Spleen (tissue), 11 donors: Measurements from ENCODE around the gene GAB4. TPM values are rescaled to one million over a fixed set of nuclear protein-coding genes. Genes with fewer than 3 reads are reported as not detected.

Experiments used
- DNase-seq: peaks from one replicate; pipeline ENCODE4 v3.0.0-alpha.2; 2020
- H3K27ac ChIP-seq, 8 donors: fragments of 200-600 bp; sonication (generic) in 7 of 8; 1 replicate in 4 of 8; 2 replicates in 4 of 8; pipeline versions ENCODE4 v1.5.0 to v1.8.0; 2016 to 2021; ENCODE audit warnings: inconsistent platforms in 4 of 8, mild to moderate bottlenecking in 4 of 8, moderate library complexity in 1 of 8
- H3K27me3 ChIP-seq, 7 donors: fragments of 200-600 bp; sonication (generic) in 6 of 7; replicated peaks in 1 of 7; 1 replicate in 4 of 7; 2 replicates in 3 of 7; pipeline versions ENCODE4 v1.5.0 to v1.8.0; 2016 to 2021; ENCODE audit warnings: inconsistent platforms in 3 of 7, mild to moderate bottlenecking in 1 of 7
- H3K36me3 ChIP-seq, 6 donors: fragments of 200-600 bp; sonication (generic) in 5 of 6; 1 replicate in 4 of 6; 2 replicates in 2 of 6; pipeline versions ENCODE4 v1.5.0 to v1.8.0; 2016 to 2021; ENCODE audit warnings: inconsistent platforms in 2 of 6
- H3K4me1 ChIP-seq, 6 donors: fragments of 200-600 bp; sonication (generic) in 5 of 6; 1 replicate in 3 of 6; 2 replicates in 3 of 6; pipeline versions ENCODE4 v1.5.0 to v1.8.0; 2016 to 2021; ENCODE audit warnings: inconsistent platforms in 3 of 6
- H3K4me3 ChIP-seq, 8 donors: fragments of 200-600 bp; sonication (generic) in 7 of 8; 1 replicate in 4 of 8; 2 replicates in 4 of 8; pipeline versions ENCODE4 v1.5.0 to v1.8.0; 2016 to 2021; ENCODE audit warnings: inconsistent platforms in 4 of 8, mild to moderate bottlenecking in 4 of 8, moderate library complexity in 2 of 8
- H3K9me3 ChIP-seq, 8 donors: fragments of 200-600 bp; sonication (generic) in 7 of 8; 1 replicate in 4 of 8; 2 replicates in 4 of 8; pipeline versions ENCODE4 v1.5.0 to v1.8.0; 2016 to 2021; ENCODE audit warnings: inconsistent platforms in 4 of 8
- POLR2A ChIP-seq, 3 donors: fragments of 450-650 bp; IDR thresholded peaks; one replicate each; pipeline ENCODE4 v1.5.1; 2017; ENCODE audit warnings: antibody characterized with exemption in 3 of 3, mild to moderate bottlenecking in 1 of 3
- POLR2AphosphoS5 ChIP-seq, 3 donors: sonication (generic); formaldehyde crosslinking; IDR thresholded peaks; one replicate each; pipeline ENCODE4 v1.5.1; 2017; ENCODE audit warnings: antibody characterized with exemption in 3 of 3
- WGBS, 5 donors: extraction: QIAGEN DNeasy Blood & Tissue Kit in 3 of 5; methylation state at CpG; one replicate each; pipeline versions ENCODE4 v1.1.5 to v1.1.7; 2013 to 2018; 5-methylcytosine and 5-hydroxymethylcytosine counted together
- intact Hi-C: fragments of 100-400 bp; cut with DNase I; formaldehyde crosslinking; loops from one replicate; pipeline ENCODE4 v1.15.0; 2023; ENCODE audit warnings: low total_unique reads
- polyA plus RNA-seq, 3 donors: library from polyadenylated mRNA; stranded (reverse); fragments of 200-250 nt; gene quantifications; one replicate each; pipeline ENCODE4 v1.2.1, GENCODE V29; 2013
- total RNA-seq, 7 donors: library from RNA; depleted of rRNA in 3 of 7; stranded (reverse); fragments of >200 nt in 3 of 7; fragmentation: NEBNext Ultra II Directional in 4 of 7; extraction: Animal tissue kit (Norgen Biotek cat#: 25700) in 4 of 7; gene quantifications; one replicate each; pipeline versions ENCODE4 v1.1.0 to v1.2.1, GENCODE V29; 2016 to 2021
- TF ChIP-seq, protein P1 (sequence below), 11 experiments: fragments of 200-600 bp in 7 of 11; fragments of 450-650 bp in 4 of 11; sonication (generic) in 4 of 11; IDR thresholded peaks in 8 of 11; conservative IDR thresholded peaks in 3 of 11; 1 replicate in 7 of 11; 2 replicates in 4 of 11; pipeline versions ENCODE4 v1.4.0 to v1.8.0; 2016 to 2021; ENCODE audit warnings: antibody characterized with exemption in 11 of 11, inconsistent platforms in 4 of 11, mild to moderate bottlenecking in 1 of 11
- donor health status: healthy with polysubstance abuse.
- donor health status: DM: no; HTN: no; CAD: no; lungs with moderate emphysema.
- donor health status: DM: no; HTN: no; CAD: no.
- donor health status: Bipolar disorder and iron deficiency.
- donor health status: healthy.
- donor health status: DM: no; HTN: no; CAD: no.
- donor health status: DM: yes; HTN: yes; CAD: no.

The GAB4 gene
- total and polyA plus RNA-seq, 10 donors, result 0.03 to 0.46 (median 0.25) TPM; not detected in 7

DNA sequence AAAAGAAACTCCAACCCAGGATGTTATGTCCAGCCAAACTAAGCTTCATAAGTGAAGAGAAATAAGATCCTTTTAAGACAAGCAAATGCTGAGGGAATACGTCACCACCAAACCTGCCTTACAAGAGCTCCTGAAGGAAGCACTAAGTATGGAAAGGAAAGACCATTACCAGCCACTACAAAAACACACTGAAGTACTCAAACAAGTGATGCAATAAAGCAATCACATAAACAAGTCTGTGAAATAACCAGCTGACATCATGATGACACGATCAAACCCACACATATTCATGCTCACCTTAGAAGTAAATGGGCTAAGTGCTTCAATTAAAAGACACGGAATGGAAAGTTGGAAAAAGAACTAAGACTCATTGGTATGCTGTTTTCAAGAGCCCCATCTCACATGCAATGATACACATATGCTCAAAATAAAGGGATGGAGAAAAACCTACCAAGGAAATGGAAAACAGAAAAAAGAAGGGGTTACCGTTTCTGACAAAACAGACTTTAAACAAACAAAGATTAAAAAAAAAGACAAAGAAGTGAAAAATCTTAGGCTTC, 82.5 kb downstream of the GAB4 start:
- Histone ChIP-seq H3K4me1 (no peaks in the 10 kb centered on the region), H3K4me3 (no peak overlapping the region), H3K27me3 (peaks cover 0 to 19% (median 2%) of the 10 kb centered on the region in 7 donors), H3K36me3 (no peaks in the 10 kb centered on the region), H3K9me3 (no peaks in the 10 kb centered on the region), H3K27ac (no peak overlapping the region)
- TF ChIP-seq, protein P1, sequence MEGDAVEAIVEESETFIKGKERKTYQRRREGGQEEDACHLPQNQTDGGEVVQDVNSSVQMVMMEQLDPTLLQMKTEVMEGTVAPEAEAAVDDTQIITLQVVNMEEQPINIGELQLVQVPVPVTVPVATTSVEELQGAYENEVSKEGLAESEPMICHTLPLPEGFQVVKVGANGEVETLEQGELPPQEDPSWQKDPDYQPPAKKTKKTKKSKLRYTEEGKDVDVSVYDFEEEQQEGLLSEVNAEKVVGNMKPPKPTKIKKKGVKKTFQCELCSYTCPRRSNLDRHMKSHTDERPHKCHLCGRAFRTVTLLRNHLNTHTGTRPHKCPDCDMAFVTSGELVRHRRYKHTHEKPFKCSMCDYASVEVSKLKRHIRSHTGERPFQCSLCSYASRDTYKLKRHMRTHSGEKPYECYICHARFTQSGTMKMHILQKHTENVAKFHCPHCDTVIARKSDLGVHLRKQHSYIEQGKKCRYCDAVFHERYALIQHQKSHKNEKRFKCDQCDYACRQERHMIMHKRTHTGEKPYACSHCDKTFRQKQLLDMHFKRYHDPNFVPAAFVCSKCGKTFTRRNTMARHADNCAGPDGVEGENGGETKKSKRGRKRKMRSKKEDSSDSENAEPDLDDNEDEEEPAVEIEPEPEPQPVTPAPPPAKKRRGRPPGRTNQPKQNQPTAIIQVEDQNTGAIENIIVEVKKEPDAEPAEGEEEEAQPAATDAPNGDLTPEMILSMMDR (IDR thresholded peaks at IDR 0.05 in 8 of 11, conservative IDR thresholded peaks at IDR 0.05 in 3 of 11), result no peak
- TF ChIP-seq POLR2A (IDR thresholded peaks at IDR 0.05), result no peak
- TF ChIP-seq POLR2AphosphoS5 (IDR thresholded peaks at IDR 0.05), result no peak
- no peak for DNase-seq
- 83 to 91% (median 84%) methylated on average over 4 of the region's 4 CpGs for WGBS, 5 donors
- intact Hi-C loops, result no loop called here

DNA sequence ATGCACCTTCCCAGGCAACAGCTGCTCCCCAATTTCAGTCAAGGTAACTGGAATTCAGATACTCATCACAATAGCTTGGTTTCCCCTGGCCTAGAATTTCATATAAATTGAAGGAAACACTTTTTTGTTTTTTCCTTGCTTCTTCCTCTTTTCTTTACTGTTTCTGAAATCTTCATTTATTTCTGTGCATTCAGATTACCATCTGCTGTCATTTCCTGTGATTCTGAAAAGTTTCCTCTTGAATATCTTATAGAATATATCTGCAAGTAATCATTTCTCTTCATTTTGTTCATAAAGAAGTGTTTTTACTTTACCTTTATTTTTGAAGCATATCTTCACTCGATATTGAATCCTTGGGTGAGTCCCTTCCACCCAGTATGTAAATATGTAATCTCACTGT, 85.3 kb downstream of the GAB4 start:
- H3K27ac ChIP-seq, result no peak overlapping the region
- no peaks in the 10 kb centered on the region for H3K4me1 ChIP-seq
- H3K9me3 ChIP-seq, result no peaks in the 10 kb centered on the region
- H3K4me3 ChIP-seq, result no peak overlapping the region
- TF ChIP-seq POLR2A (IDR thresholded peaks at IDR 0.05) (no peak), POLR2AphosphoS5 (IDR thresholded peaks at IDR 0.05) (no peak)
- TF ChIP-seq, protein P1 (IDR thresholded peaks at IDR 0.05 in 8 of 11, conservative IDR thresholded peaks at IDR 0.05 in 3 of 11), result no peak
- peaks cover 0 to 26% (median 0%) of the 10 kb centered on the region in 7 donors for H3K27me3 ChIP-seq
- no peak for DNase-seq
- H3K36me3 ChIP-seq, result no peaks in the 10 kb centered on the region
- WGBS, 5 donors, result 2 to 53% (median 42%) methylated on average over 1 of the region's 1 CpG
- intact Hi-C loops, result no loop called here

DNA sequence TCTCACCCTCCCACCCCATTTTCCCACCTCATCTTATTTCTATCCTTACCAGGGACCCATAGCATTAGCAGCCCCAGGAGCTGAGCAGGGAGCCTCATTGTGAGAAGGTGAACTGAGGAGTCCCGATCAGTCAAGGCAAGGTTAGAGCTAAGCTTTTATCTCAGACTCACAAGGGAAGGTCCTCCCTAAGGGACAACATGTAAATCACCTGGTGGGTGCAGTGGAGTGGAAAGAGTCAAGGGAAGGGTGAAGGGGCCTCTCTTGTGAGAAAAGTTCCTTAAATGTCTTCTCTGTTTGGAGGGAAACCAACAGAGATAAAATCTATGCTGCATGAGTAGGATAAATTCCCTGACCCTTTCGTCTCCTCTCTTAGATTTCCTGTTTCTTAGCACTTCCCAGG, 85.9 kb downstream of the GAB4 start:
- peaks cover 0 to 6% (median 0%) of the 10 kb centered on the region in 6 donors for H3K4me1 ChIP-seq
- H3K9me3 ChIP-seq, result no peaks in the 10 kb centered on the region
- H3K27ac ChIP-seq, result no peak overlapping the region
- no peak overlapping the region for H3K4me3 ChIP-seq
- H3K27me3 ChIP-seq, result peaks cover 0 to 32% (median 0%) of the 10 kb centered on the region in 7 donors
- DNase-seq, result no peak
- H3K36me3 ChIP-seq, result no peaks in the 10 kb centered on the region
- no peak for TF ChIP-seq POLR2AphosphoS5 (IDR thresholded peaks at IDR 0.05)
- TF ChIP-seq, protein P1 (IDR thresholded peaks at IDR 0.05 in 8 of 11, conservative IDR thresholded peaks at IDR 0.05 in 3 of 11), result no peak
- no peak for TF ChIP-seq POLR2A (IDR thresholded peaks at IDR 0.05)
- 20 to 45% (median 36%) methylated on average over 2 of the region's 2 CpGs for WGBS, 5 donors
- intact Hi-C loops, result no loop called here

DNA sequence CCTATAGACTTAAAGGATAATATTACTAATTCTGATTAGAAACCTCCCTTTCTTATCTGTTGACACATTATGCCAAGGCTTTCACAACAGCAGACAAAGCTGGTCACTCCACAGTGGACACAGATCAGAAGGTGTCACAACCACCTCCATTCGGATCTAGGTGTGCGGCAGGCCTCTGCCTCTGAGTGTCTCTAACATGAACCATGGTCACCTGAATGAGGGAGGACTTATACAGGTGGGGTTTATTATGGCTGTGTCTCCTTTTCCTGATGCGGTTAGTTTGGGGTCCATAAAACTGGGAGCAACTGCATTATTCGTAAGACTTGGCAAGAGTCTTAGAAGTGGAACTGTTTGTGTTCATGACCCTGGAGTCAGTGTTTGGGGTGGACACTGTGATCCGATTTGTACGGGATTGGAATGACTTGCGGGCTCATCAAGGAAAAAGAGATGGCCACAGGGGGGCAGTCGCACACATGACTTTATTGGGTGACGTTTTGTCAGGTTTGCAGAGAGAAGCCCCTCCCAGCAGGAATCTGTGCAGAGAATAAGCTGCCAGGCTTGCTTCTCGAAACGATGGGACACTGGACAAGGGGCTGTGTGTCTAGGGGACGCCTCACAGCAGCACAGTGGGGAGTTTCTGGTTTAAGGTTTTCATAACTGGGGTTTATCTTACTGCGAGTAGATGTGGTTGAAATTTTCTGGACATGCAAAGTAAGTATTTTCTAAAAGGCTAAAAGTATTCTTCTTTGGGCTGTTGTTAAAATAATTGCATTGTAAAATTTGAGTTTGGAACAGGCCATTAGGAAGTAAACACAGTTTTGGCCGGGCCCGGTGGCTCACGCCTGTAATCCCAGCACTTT, 90.6 kb downstream of the GAB4 start:
- TF ChIP-seq POLR2AphosphoS5 (IDR thresholded peaks at IDR 0.05), result no peak
- TF ChIP-seq POLR2A (IDR thresholded peaks at IDR 0.05), result no peak
- TF ChIP-seq, protein P1 (IDR thresholded peaks at IDR 0.05 in 8 of 11, conservative IDR thresholded peaks at IDR 0.05 in 3 of 11), result peak in 10 of 11 experiments; percentile 23 to 71 (median 55)
- 28 to 34% (median 32%) methylated on average over 16 of the region's 16 CpGs for WGBS, 5 donors
- peaks cover 0 to 47% (median 0%) of the 10 kb centered on the region in 7 donors for H3K27me3 ChIP-seq
- intact Hi-C loops, result loop anchor here (5.0 kb wide), 1 partner anchor 140 kb away; no protein-coding TSS in a partner anchor
- H3K4me1 ChIP-seq, result peaks cover 0 to 6% (median 0%) of the 10 kb centered on the region in 6 donors
- no peak for DNase-seq
- no peaks in the 10 kb centered on the region for H3K36me3 ChIP-seq
- H3K27ac ChIP-seq, result no peak overlapping the region
- H3K9me3 ChIP-seq, result no peaks in the 10 kb centered on the region
- H3K4me3 ChIP-seq, result no peak overlapping the region
